Smooth muscle cell (in vitro differentiated cells): ENCODE results near the gene TMEM233. TPM values are rescaled to one million over a fixed set of nuclear protein-coding genes. Genes with fewer than 3 reads are reported as not detected.

Source experiments
- DNase-seq: peaks from one replicate; lab custom pipeline; 2025; ENCODE audit not compliant: unreplicated experiment; lab: John Stamatoyannopoulos, UW
- H2AFZ ChIP-seq: fragments of 200-600 bp; sonication (generic); 2 replicates; pipeline ENCODE4 v1.6.0; 2016; ENCODE audit warnings: antibody characterized with exemption, low read depth, mild to moderate bottlenecking
- H3F3A ChIP-seq: fragments of 200-600 bp; sonication (generic); 2 replicates; pipeline ENCODE4 v1.6.0; 2017; ENCODE audit warnings: antibody characterized with exemption, low read depth
- H3K27ac ChIP-seq: fragments of 200-600 bp; sonication (generic); 2 replicates; pipeline ENCODE4 v1.5.1; 2016; ENCODE audit warnings: low read depth, mild to moderate bottlenecking
- H3K27me3 ChIP-seq: fragments of 200-600 bp; sonication (generic); 2 replicates; pipeline ENCODE4 v1.6.1; 2016; ENCODE audit warnings: low read depth, mild to moderate bottlenecking
- H3K36me3 ChIP-seq: fragments of 200-600 bp; sonication (generic); 2 replicates; pipeline ENCODE4 v1.5.1; 2016; ENCODE audit warnings: low read depth
- H3K4me1 ChIP-seq: fragments of 200-600 bp; sonication (generic); 2 replicates; pipeline ENCODE4 v1.5.1; 2016; ENCODE audit warnings: low read depth
- H3K4me2 ChIP-seq: fragments of 200-600 bp; sonication (generic); 2 replicates; pipeline ENCODE4 v1.6.0; 2016; ENCODE audit warnings: mild to moderate bottlenecking
- H3K4me3 ChIP-seq: fragments of 200-600 bp; sonication (generic); 2 replicates; pipeline ENCODE4 v1.5.1; 2016; ENCODE audit warnings: mild to moderate bottlenecking
- H3K79me2 ChIP-seq: fragments of 200-600 bp; sonication (generic); 2 replicates; pipeline ENCODE4 v1.6.0; 2016; ENCODE audit warnings: low read depth, mild to moderate bottlenecking
- H3K9ac ChIP-seq: fragments of 200-600 bp; sonication (generic); 2 replicates; pipeline ENCODE4 v1.6.0; 2016; ENCODE audit warnings: low read depth
- H3K9me3 ChIP-seq: fragments of 200-600 bp; sonication (generic); replicated peaks from 2 replicates; pipeline ENCODE4 v1.5.1; 2016; ENCODE audit warnings: low read depth
- H4K20me1 ChIP-seq: fragments of 200-600 bp; sonication (generic); 2 replicates; pipeline ENCODE4 v1.6.0; 2016; ENCODE audit warnings: low read depth
- CTCF ChIP-seq: fragments of 200-600 bp; sonication (generic); IDR thresholded peaks from 2 replicates; pipeline ENCODE4 v1.5.1; 2017; ENCODE audit warnings: borderline replicate concordance, mild to moderate bottlenecking, antibody characterized with exemption; ENCODE audit not compliant: insufficient read depth, poor library complexity, severe bottlenecking
- WGBS: methylation state at CpG from one replicate; pipeline ENCODE4 v1.1.7; 2016; ENCODE audit warnings: low lambda C conversion rate; 5-methylcytosine and 5-hydroxymethylcytosine counted together
- polyA plus RNA-seq: library from polyadenylated mRNA; unstranded; fragments of >200 nt; fragmentation: Nextera tagmentation; extraction: Ambion mirVana; gene quantifications from 2 replicates; pipeline ENCODE4 v1.2.1, GENCODE V29; 2016
- total RNA-seq: library from RNA; depleted of rRNA; stranded (reverse); fragments of >200 nt; gene quantifications from 2 replicates; pipeline ENCODE4 v1.2.3, GENCODE V29; 2014

Gene TMEM233
- total and polyA plus RNA-seq, 2 experiments from 2014 or later: not detected

DNA sequence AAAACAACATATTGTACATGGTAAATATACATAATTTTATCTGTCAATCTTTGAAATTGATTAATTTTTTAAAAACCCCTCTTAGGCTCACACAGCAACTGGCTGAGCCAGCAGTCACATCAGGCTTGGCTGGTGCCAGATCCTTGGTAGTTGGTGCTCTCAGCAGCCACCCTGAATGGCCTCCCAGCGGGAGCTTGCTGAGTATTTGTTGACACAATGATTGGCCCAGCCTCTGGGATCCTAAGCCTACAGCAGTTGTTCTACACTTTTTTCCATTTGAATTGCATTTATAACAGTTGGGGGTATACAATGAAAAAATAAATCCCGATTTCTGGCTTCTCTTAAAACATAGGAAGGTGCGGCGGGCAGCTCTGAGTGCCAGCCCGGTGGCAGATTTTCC is 85.5 kb downstream of the TMEM233 start:
- DNase-seq: no peak
- Histone ChIP-seq H3K4me1 (peaks cover 8% of the 10 kb centered on the region), H3K27ac (no peak overlapping the region), H4K20me1 (peaks cover 8% of the 10 kb centered on the region), H3F3A (no peaks in the 10 kb centered on the region), H3K36me3 (peaks cover 19% of the 10 kb centered on the region), H2AFZ (no peak overlapping the region), H3K4me3 (no peak overlapping the region), H3K79me2 (no peaks in the 10 kb centered on the region), H3K9ac (no peak overlapping the region), H3K27me3 (no peaks in the 10 kb centered on the region), H3K4me2 (no peak overlapping the region), H3K9me3 (no peaks in the 10 kb centered on the region)
- no peak for TF ChIP-seq CTCF
- 96% methylated on average over 5 of the region's 5 CpGs for WGBS

GRCh38 chr12:119679490-119679889 is 85.9 kb downstream of the TMEM233 start:
- Histone ChIP-seq H3K27ac (no peak overlapping the region), H3K9me3 (no peaks in the 10 kb centered on the region), H4K20me1 (peaks cover 8% of the 10 kb centered on the region), H2AFZ (no peak overlapping the region), H3K4me3 (no peak overlapping the region), H3K36me3 (peaks cover 19% of the 10 kb centered on the region), H3K4me2 (no peak overlapping the region), H3K4me1 (peaks cover 8% of the 10 kb centered on the region), H3K27me3 (no peaks in the 10 kb centered on the region), H3F3A (no peaks in the 10 kb centered on the region), H3K9ac (no peak overlapping the region), H3K79me2 (no peaks in the 10 kb centered on the region)
- no peak for DNase-seq
- 97% methylated on average over 10 of the region's 10 CpGs for WGBS
- no peak for TF ChIP-seq CTCF

DNA sequence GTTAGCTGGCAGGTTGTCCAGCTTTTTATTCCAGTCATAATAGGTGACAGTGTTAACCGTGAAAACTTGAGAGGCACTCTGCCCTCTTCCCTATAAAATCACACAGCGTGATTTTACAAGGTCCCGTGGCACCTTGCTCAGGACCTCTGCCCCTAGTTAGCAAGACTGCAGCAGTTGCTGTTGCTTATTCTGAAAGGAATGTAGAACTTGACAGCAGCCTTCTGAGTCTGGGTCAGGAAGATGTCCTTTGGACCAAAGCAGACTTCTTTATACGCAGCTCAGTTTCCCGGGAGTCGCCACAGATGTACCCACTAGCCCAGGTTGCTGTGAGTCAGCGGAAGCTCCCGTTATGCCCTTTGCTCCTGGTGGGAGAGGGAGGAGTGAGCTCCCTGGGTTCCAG is 87.5 kb downstream of the TMEM233 start:
- no peak for DNase-seq
- 95% methylated on average over 8 of the region's 8 CpGs for WGBS
- Histone ChIP-seq H3K27ac (no peak overlapping the region), H3K4me3 (no peak overlapping the region), H3K4me1 (peaks cover 8% of the 10 kb centered on the region), H3K36me3 (peaks cover 19% of the 10 kb centered on the region), H3F3A (no peaks in the 10 kb centered on the region), H3K27me3 (no peaks in the 10 kb centered on the region), H3K79me2 (no peaks in the 10 kb centered on the region), H2AFZ (no peak overlapping the region), H3K9me3 (no peaks in the 10 kb centered on the region), H3K4me2 (no peak overlapping the region), H4K20me1 (no peaks in the 10 kb centered on the region), H3K9ac (no peak overlapping the region)
- no peak for TF ChIP-seq CTCF
